ENCODE measurements around the gene KCNMA1.

The KCNMA1 gene

DNA sequence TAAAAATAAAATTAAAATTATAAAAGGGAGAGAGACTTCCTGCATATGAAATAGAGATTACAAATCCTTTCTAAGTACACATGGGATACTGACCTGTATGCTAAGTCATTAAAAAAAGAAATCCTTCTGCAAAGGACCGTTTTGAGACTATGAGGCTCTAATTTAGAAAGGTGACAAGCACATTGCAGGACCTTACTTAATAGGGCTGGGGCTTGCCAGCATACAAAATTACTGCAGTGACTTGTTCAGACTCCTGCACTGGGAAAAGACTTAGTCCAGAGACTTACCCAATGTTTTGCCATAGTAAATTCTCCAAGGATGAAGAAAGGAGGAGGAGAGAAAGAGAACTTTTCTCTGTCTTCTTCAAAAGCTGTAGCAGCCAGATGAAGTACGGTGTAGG lies 193.6 kb downstream of the KCNMA1 start:
- H3K9ac ChIP-seq: no peak overlapping the region
- H3K36me3 ChIP-seq: no peaks in the 10 kb centered on the region
- no peak for TF ChIP-seq Cebpa-rat (IDR thresholded peaks at IDR 0.05)
- no peak overlapping the region for H3K4me3 ChIP-seq
- no peaks in the 10 kb centered on the region for H3K9me3 ChIP-seq
- H3K4me1 ChIP-seq: peaks cover 12% of the 10 kb centered on the region
- H3K27me3 ChIP-seq: no peaks in the 10 kb centered on the region
- no peaks in the 10 kb centered on the region for H4K20me1 ChIP-seq
- H3K4me2 ChIP-seq: no peak overlapping the region
- no peak overlapping the region for H3K27ac ChIP-seq

GRCh38 chr10:77442699-77443189 lies 194.9 kb downstream of the KCNMA1 start:
- H3K9me3 ChIP-seq: no peaks in the 10 kb centered on the region
- H3K27me3 ChIP-seq: no peaks in the 10 kb centered on the region
- no peak for TF ChIP-seq Cebpa-rat (IDR thresholded peaks at IDR 0.05)
- H3K27ac ChIP-seq: no peak overlapping the region
- no peak overlapping the region for H3K9ac ChIP-seq
- H3K4me2 ChIP-seq: no peak overlapping the region
- no peaks in the 10 kb centered on the region for H4K20me1 ChIP-seq
- H3K36me3 ChIP-seq: no peaks in the 10 kb centered on the region
- peaks cover 12% of the 10 kb centered on the region for H3K4me1 ChIP-seq
- H3K4me3 ChIP-seq: no peak overlapping the region

DNA sequence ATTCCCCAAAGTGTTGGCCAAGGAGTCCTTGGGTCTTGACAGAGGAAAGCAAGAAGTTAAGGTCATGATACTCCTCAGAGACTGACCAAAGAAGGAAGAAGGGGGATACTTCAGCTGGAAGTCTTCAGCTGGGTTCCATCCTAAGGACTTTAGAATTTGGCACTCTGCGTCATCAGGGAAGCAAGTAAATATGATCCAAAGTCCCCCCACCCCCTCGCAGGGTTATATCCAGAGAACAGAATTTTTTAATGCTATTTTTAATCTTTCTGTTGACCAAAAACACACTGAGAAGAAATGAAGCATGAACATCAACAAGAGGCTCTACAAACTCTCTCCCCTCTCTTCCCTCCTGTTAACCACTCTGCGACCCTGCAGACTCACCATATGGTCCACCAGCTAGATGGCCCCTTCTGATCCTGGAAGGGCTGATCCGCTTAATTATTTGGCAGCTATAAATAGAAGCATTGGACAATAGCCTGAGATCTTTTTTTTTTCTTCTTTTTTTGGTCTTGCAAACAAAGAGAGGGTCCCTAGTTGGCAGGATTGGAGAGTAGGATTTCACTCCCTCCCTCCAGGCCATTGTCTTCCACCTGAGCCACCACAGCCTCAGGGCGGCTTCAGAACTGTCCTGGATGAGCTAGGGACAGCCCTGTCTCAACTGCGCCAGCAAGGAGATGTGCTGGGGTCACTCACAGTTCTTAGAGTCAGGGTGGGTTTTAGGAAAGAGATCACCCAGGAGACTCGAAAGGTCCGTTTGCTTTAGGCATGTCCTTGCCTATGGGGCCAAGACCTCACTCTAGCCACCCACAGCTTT lies 196.0 kb downstream of the KCNMA1 start:
- Histone ChIP-seq H3K9ac (no peak overlapping the region), H4K20me1 (no peaks in the 10 kb centered on the region), H3K36me3 (no peaks in the 10 kb centered on the region), H3K9me3 (no peaks in the 10 kb centered on the region), H3K27ac (no peak overlapping the region), H3K4me2 (peak overlapping the region; percentile 54), H3K4me1 (peaks cover 12% of the 10 kb centered on the region), H3K27me3 (no peaks in the 10 kb centered on the region), H3K4me3 (no peak overlapping the region)
- no peak for TF ChIP-seq Cebpa-rat (IDR thresholded peaks at IDR 0.05)

DNA sequence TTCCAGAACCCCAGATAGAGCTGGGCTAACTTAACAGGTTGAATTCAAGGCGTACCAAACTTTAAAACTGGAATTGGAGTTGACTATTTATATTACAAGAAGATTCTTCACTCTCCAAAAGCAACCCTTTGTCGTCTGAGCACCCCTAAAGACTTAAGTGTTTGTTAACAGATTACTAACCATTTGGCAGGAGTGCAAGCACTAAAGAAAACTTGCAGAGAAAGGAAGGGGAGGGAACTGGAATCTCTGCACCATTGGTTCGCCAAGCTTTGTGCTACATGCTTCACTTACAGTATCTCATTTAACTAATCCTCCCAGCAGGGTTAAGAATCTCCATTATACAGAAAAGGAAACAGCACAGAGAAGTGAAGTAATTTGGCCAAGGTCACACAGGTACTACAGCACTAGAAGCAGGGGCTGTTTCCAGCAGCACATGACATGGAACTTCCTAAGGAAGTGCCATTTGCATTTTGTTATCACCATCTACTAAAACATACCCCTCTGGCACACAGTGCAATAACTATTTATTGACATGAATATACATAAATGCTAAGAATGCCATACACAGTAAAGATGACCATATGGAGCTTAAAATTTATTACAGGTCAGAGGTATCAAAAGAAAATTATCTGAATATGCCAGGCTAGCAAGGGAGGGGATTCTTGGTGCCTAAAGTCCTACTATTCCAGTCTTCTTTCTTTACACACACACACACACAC lies 201.2 kb downstream of the KCNMA1 start:
- Histone ChIP-seq H3K27ac (no peak overlapping the region), H3K36me3 (no peaks in the 10 kb centered on the region), H3K9ac (no peak overlapping the region), H3K4me3 (no peak overlapping the region), H3K4me1 (peaks cover 21% of the 10 kb centered on the region), H3K27me3 (peaks cover 28% of the 10 kb centered on the region), H3K9me3 (no peaks in the 10 kb centered on the region), H4K20me1 (0 out of 2 replicates have a peak, but pooled peaks cover 7% of the 10 kb centered on the region), H3K4me2 (no peak overlapping the region)
- no peak for TF ChIP-seq Cebpa-rat (IDR thresholded peaks at IDR 0.05)

DNA sequence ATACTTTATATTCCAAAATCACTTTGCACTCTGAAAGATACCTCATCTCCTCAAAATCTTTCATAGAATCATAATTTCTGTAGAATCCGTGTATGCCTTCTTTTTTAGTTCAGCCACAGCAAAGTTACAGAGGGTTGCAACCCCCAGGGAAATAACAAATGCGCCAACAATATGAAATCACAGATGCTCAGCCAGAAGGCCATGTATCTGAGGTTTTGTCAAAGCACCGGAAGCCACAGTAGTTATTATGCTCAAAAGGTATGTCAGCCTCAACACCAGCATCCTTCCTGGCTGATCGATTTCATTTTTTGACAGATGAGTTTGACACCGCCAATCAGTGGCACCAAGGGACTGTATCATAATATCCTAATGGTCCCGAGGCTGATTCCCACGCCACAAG lies 204.1 kb downstream of the KCNMA1 start:
- no peak overlapping the region for H3K9ac ChIP-seq
- H3K27me3 ChIP-seq: peaks cover 34% of the 10 kb centered on the region
- 0 out of 2 replicates have a peak, but pooled peaks cover 7% of the 10 kb centered on the region for H4K20me1 ChIP-seq
- H3K4me1 ChIP-seq: peaks cover 17% of the 10 kb centered on the region
- peak overlapping the region; percentile 59 for H3K4me2 ChIP-seq
- no peaks in the 10 kb centered on the region for H3K9me3 ChIP-seq
- no peak for TF ChIP-seq Cebpa-rat (IDR thresholded peaks at IDR 0.05)
- no peak overlapping the region for H3K27ac ChIP-seq
- no peak overlapping the region for H3K4me3 ChIP-seq
- H3K36me3 ChIP-seq: no peaks in the 10 kb centered on the region

DNA sequence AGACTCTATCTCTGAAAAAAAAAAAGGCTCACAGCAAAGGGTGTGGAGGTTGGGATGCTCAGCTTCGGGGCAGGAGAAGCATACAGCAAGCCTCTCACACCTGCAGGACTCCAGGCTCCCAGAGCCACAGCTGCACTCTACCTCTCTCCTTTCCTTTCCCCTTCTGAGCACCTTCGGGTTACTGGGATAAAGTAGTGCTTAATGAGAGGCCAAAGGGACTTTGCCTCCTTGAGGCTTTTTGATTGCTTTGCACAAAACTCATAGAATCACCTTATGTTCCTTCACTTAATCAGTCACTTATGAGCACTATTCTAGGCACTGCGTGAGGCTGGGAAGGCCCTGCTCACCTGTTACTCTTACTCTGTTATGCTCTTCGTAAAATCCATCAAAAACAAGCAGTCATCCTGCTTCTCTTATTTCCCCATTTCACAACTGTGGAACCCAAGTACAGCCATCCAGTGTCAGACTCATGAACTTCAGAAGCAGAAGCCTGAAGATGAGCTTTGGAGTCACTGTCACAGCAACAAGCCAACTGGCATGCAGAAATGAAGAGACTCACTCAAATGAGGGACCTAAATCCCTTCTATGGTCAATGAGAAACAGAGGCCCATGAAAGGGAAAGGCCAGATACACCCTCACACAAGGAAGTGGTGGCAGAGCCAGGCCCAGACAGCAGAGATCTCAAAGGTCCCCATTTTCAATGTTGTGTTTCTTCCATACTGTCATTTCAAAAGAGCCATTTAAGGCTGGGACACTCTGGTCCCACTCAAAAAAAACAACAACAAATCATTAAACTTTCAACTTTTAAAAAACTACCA lies 205.4 kb downstream of the KCNMA1 start:
- Histone ChIP-seq H3K27ac (no peak overlapping the region), H3K4me3 (no peak overlapping the region)

GRCh38 chr10:77431209-77431611 lies 206.4 kb downstream of the KCNMA1 start:
- no peak for TF ChIP-seq Cebpa-rat (IDR thresholded peaks at IDR 0.05)
- Histone ChIP-seq H3K9ac (no peak overlapping the region), H3K27ac (no peak overlapping the region), H3K9me3 (no peaks in the 10 kb centered on the region), H3K27me3 (peaks cover 34% of the 10 kb centered on the region), H3K4me3 (no peak overlapping the region), H3K4me2 (no peak overlapping the region), H3K36me3 (no peaks in the 10 kb centered on the region), H3K4me1 (peaks cover 17% of the 10 kb centered on the region), H4K20me1 (0 out of 2 replicates have a peak, but pooled peaks cover 7% of the 10 kb centered on the region)

More for the DNA sequence above, 205.4 kb downstream of the KCNMA1 start:
- no peaks in the 10 kb centered on the region for H3K36me3 ChIP-seq
- peaks cover 17% of the 10 kb centered on the region for H3K4me1 ChIP-seq
- no peak overlapping the region for H3K9ac ChIP-seq
- no peak for TF ChIP-seq Cebpa-rat (IDR thresholded peaks at IDR 0.05)
- H4K20me1 ChIP-seq: 0 out of 2 replicates have a peak, but pooled peaks cover 7% of the 10 kb centered on the region
- H3K27me3 ChIP-seq: peaks cover 34% of the 10 kb centered on the region
- no peak overlapping the region for H3K4me2 ChIP-seq
- H3K9me3 ChIP-seq: no peaks in the 10 kb centered on the region

DNA sequence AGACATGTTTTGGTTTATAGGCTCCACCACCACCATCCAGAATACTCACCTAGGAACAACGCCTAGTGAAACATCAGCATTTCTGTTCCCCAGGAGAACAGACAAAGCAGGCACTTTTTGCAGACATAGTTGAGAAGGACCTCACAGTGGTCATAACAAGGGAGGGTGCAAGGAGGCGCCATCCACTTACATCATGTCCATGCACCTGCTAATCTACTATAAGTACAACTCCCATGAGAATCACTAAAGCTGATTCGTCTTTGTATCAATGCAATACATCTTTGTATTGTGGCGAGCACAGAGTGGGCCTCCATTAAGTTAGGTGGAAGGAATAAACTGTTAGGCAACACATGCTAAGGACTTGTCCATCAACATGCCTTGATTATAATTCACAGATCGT lies 207.1 kb downstream of the KCNMA1 start:
- no peak for TF ChIP-seq Cebpa-rat (IDR thresholded peaks at IDR 0.05)
- peaks cover 29% of the 10 kb centered on the region for H3K27me3 ChIP-seq
- H3K36me3 ChIP-seq: no peaks in the 10 kb centered on the region
- no peak overlapping the region for H3K4me2 ChIP-seq
- no peak overlapping the region for H3K9ac ChIP-seq
- H4K20me1 ChIP-seq: 0 out of 2 replicates have a peak, but pooled peaks cover 7% of the 10 kb centered on the region
- no peak overlapping the region for H3K4me3 ChIP-seq
- no peaks in the 10 kb centered on the region for H3K9me3 ChIP-seq
- H3K27ac ChIP-seq: no peak overlapping the region
- H3K4me1 ChIP-seq: peaks cover 17% of the 10 kb centered on the region

DNA sequence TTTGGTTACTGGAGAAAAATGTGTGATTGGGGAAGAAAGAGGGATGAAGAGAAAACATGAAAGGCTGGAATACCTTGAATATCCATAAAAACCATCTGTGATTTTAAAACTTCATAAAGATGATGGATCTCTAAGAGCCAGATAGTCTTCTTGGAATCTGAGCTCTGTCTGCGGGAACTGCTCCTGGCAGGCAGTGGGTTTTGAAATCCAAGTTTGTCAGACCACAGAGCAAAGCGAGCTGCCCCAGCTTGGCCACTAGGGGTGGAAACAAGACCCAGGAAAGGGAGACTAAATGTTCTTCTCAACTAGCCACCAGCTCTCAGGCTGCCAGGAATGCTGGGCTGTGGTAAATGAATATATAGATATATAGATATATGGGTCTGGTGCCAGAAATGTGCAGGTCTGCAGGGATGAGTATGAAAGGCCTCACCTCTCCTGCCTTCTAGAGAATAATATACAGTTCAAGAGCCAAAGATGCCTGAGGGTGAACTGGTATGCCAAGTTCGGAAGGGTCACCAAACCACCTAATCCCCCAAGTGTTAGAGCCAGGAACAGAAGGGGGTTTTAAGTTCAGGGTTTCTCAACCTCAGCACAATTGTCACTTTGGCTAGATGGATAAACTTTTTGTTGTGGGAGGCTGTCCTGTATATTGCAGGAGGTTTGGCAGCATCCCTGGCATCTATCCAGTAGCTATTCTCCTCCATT lies 208.8 kb downstream of the KCNMA1 start:
- no peak overlapping the region for H3K27ac ChIP-seq
- H3K4me2 ChIP-seq: no peak overlapping the region
- peaks cover 14% of the 10 kb centered on the region; the same call in 1 of the 2 replicates for H3K27me3 ChIP-seq
- peaks cover 12% of the 10 kb centered on the region for H3K4me1 ChIP-seq
- no peak for TF ChIP-seq Cebpa-rat (IDR thresholded peaks at IDR 0.05)
- no peak overlapping the region for H3K4me3 ChIP-seq
- H3K9me3 ChIP-seq: no peaks in the 10 kb centered on the region
- H4K20me1 ChIP-seq: 0 out of 2 replicates have a peak, but pooled peaks cover 4% of the 10 kb centered on the region
- no peaks in the 10 kb centered on the region for H3K36me3 ChIP-seq
- no peak overlapping the region for H3K9ac ChIP-seq
